Measurements from ENCODE around the gene ANKRD33. TPM values are rescaled to one million over a fixed set of nuclear protein-coding genes. Genes with fewer than 3 reads are reported as not detected.

The ANKRD33 gene
- total RNA-seq, 2 donors from 2014 or later: not detected

DNA sequence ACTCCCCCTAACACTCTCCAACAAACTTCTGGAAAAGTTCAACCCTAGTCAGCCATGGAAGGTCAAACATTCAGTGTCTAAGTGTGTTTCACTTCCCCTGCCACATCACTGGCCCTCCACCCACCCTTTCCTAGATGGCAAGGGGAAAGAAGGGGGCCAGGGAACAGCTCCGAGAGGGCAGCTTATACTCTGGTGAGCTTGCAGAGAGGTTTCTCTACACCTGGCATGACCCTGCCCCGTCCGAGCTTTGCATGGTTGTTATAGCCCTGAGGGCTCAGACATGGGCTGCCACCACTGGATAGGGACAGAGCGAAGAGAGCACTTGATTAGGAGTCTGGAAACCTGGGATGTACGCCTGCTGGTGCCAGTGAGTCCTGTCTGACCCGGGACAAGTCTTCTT is 23.4 kb downstream of the ANKRD33 start:
- no peak overlapping the region for H3K4me3 ChIP-seq
- H3K27me3 ChIP-seq (replicated peaks; ENCODE audit: insufficient read depth): no peaks in the 10 kb centered on the region
- TF ChIP-seq CTCF (IDR thresholded peaks at IDR 0.05): no peak
- DNase-seq (ENCODE audit: low spot score) (no peak), ATAC-seq (ENCODE audit: insufficient number of reproducible peaks, low FRiP score, low read depth) (no peak)
- H3K36me3 ChIP-seq: no peaks in the 10 kb centered on the region
- peaks cover 0 to 21% of the 10 kb centered on the region in 2 donors for H3K4me1 ChIP-seq (ENCODE audit: control insufficient read depth in 1 of 2, low read depth in 2 of 2)
- H3K9me3 ChIP-seq: no peaks in the 10 kb centered on the region
- peak overlapping the region in 1 of 2 donors; percentile 19 for H3K27ac ChIP-seq

DNA sequence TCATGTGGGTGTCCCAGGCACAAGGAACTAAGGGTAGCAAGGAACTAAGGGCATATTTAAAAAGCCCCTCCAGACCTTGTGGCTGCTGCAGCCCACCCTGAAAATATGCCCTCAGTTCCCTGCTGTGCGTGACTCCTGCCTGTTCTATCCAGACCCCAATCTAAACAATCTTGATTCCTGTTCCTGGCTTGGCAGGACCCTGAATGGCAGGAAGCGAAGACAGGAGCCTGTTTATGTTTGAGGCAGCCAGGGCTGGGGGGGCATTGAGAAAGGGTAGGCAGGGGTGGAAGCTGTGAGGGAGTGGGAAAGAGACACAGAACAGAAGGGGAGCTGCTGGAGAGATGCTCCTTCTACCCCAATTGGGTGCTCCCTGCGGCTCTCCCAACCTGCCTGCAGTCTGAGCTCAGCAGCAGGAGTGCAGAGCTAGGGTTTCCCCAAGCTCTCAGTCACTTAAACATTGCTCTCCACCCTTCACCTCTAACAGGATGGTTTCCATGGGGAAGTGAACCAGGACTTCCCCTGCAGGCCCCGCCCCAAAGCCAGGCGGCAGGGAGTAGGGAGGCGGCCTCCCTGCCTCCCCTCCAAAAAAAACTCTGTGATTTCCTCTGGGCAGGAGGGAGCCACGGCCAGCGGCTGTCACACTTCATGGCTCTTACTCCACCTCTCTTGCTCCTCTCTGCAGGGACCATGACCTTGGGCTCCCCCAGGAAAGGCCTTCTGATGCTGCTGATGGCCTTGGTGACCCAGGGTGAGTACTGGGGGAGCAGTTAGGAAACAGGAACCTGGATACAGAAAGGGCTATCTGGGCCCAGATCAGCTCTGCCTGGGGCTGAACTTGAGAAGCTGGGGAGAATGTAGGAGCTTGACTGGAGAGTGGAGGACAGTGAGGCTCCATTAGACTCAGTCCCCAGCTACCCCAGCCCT is 24.1 kb downstream of the ANKRD33 start:
- Histone ChIP-seq H3K27me3 (replicated peaks; ENCODE audit: insufficient read depth) (no peaks in the 10 kb centered on the region), H3K4me1 (ENCODE audit: control insufficient read depth in 1 of 2, low read depth in 2 of 2) (peaks cover 0 to 19% of the 10 kb centered on the region in 2 donors)
- ATAC-seq (ENCODE audit: insufficient number of reproducible peaks, low FRiP score, low read depth): no peak

GRCh38 chr12:51913071-51914033 is 25.4 kb downstream of the ANKRD33 start:
- Histone ChIP-seq H3K27ac (no peak overlapping the region), H3K27me3 (replicated peaks; ENCODE audit: insufficient read depth) (no peaks in the 10 kb centered on the region), H3K36me3 (no peaks in the 10 kb centered on the region), H3K4me1 (ENCODE audit: control insufficient read depth in 1 of 2, low read depth in 2 of 2) (peaks cover 0 to 11% of the 10 kb centered on the region in 2 donors), H3K4me3 (no peak overlapping the region), H3K9me3 (no peaks in the 10 kb centered on the region)
- ATAC-seq (ENCODE audit: insufficient number of reproducible peaks, low FRiP score, low read depth) (no peak), DNase-seq (ENCODE audit: low spot score) (no peak)
- TF ChIP-seq CTCF (IDR thresholded peaks at IDR 0.05): no peak

More for the DNA sequence above, 24.1 kb downstream of the ANKRD33 start:
- H3K27ac ChIP-seq: no peak overlapping the region
- DNase-seq (ENCODE audit: low spot score): no peak
- no peaks in the 10 kb centered on the region for H3K9me3 ChIP-seq
- H3K36me3 ChIP-seq: no peaks in the 10 kb centered on the region
- TF ChIP-seq CTCF (IDR thresholded peaks at IDR 0.05): no peak
- H3K4me3 ChIP-seq: peak overlapping the region; percentile 37

DNA sequence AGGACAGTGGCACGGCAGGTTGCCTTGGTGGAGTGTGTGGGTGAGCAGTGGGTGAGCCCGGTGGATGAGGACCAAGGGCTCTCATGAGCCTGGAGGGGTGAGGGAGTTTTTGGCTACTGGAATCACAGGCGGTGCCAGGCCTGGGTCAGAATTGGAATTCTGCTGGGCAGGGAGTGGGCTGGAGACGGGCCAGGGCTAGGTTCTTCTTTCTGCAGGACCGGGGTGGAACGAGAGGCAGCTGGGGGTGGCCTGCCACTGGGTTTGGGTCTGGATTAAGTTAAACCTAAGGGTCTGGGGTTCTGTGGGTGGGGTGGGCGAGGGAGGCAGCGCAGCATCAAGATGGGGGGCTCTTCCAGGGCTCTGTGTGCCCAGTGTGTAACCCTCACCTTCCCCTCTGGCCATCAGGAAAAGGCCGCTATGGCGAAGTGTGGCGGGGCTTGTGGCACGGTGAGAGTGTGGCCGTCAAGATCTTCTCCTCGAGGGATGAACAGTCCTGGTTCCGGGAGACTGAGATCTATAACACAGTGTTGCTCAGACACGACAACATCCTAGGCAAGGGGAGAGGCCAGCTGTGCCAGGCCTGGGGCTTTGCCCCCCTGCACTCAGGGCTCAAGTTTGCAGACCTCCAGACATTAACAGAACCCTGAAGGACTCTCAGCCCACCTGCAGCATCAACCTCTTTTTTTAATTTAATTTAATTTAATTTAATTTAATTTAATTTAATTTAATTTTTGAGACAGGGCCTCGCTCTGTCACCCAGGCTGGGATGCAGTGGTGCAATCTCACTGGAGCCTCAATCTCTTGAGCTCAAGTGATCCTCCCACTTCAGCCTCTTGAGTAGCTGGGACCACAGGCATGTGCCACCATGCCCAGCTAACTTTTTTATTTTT is 26.4 kb downstream of the ANKRD33 start:
- Histone ChIP-seq H3K4me1 (ENCODE audit: control insufficient read depth in 1 of 2, low read depth in 2 of 2) (peaks cover 0 to 11% of the 10 kb centered on the region in 2 donors), H3K27ac (no peak overlapping the region), H3K9me3 (no peaks in the 10 kb centered on the region), H3K36me3 (no peaks in the 10 kb centered on the region), H3K27me3 (replicated peaks; ENCODE audit: insufficient read depth) (no peaks in the 10 kb centered on the region), H3K4me3 (no peak overlapping the region)
- no peak for TF ChIP-seq CTCF (IDR thresholded peaks at IDR 0.05)
- DNase-seq (ENCODE audit: low spot score) (no peak), ATAC-seq (ENCODE audit: insufficient number of reproducible peaks, low FRiP score, low read depth) (no peak)

Measured in thoracic aorta (tissue), 2 donors.